DOHH2 (cell line): ENCODE measurements around the gene CHEK1.

Source experiments
- H3F3A ChIP-seq: fragments of 200-600 bp; sonication (generic), shearing (Covaris generic); 2 replicates; pipeline ENCODE4 v1.6.0; 2016; ENCODE audit warnings: antibody characterized with exemption, mild to moderate bottlenecking; ENCODE audit not compliant: control insufficient read depth, insufficient read depth
- H3K27ac ChIP-seq: fragments of 200-600 bp; sonication (generic); 2 replicates; pipeline ENCODE4 v1.5.1; 2014; ENCODE audit warnings: low read depth, mild to moderate bottlenecking, low read length, moderate library complexity
- H3K27me3 ChIP-seq: fragments of 200-600 bp; sonication (generic); 2 replicates; pipeline ENCODE4 v1.6.1; 2014; ENCODE audit warnings: mild to moderate bottlenecking, low read length, mixed read lengths; ENCODE audit not compliant: control insufficient read depth
- H3K36me3 ChIP-seq: fragments of 200-600 bp; sonication (generic); 2 replicates; pipeline ENCODE4 v1.6.1; 2014; ENCODE audit warnings: mild to moderate bottlenecking, low read length, moderate library complexity, mixed read lengths; ENCODE audit not compliant: control insufficient read depth
- H3K4me1 ChIP-seq: fragments of 200-600 bp; sonication (generic); 2 replicates; pipeline ENCODE4 v1.6.1; 2014; ENCODE audit warnings: mild to moderate bottlenecking, low read length, mixed read lengths; ENCODE audit not compliant: control insufficient read depth
- H3K4me2 ChIP-seq: fragments of 200-600 bp; sonication (generic); 2 replicates; pipeline ENCODE4 v1.6.0; 2014; ENCODE audit warnings: mild to moderate bottlenecking, low read length, moderate library complexity
- H3K4me3 ChIP-seq: fragments of 200-600 bp; sonication (generic); 2 replicates; pipeline ENCODE4 v1.5.1; 2014; ENCODE audit warnings: mild to moderate bottlenecking, low read length, mixed read lengths
- H3K79me2 ChIP-seq: fragments of 200-600 bp; sonication (generic); 2 replicates; pipeline ENCODE4 v1.6.1; 2014; ENCODE audit warnings: mild to moderate bottlenecking, low read length, mixed read lengths; ENCODE audit not compliant: control insufficient read depth
- H3K9me2 ChIP-seq: fragments of 200-600 bp; sonication (generic); replicated peaks from 2 replicates; pipeline ENCODE4 v1.6.1; 2014; ENCODE audit warnings: mild to moderate bottlenecking, low read length, mixed read lengths; ENCODE audit not compliant: control insufficient read depth
- H3K9me3 ChIP-seq: fragments of 200-600 bp; sonication (generic); 2 replicates; pipeline ENCODE4 v1.6.1; 2014; ENCODE audit warnings: antibody characterized with exemption, low read length, mixed read lengths; ENCODE audit not compliant: control insufficient read depth, insufficient read depth
- H4K20me1 ChIP-seq: fragments of 200-600 bp; sonication (generic); 2 replicates; pipeline ENCODE4 v1.6.0; 2014; ENCODE audit warnings: low read depth, mild to moderate bottlenecking, antibody characterized with exemption, low read length, moderate library complexity; ENCODE audit not compliant: control insufficient read depth, insufficient read depth
- EZH2phosphoT487 ChIP-seq: fragments of 200-600 bp; sonication (generic); IDR thresholded peaks from 2 replicates; pipeline ENCODE4 v1.6.1; 2017; ENCODE audit warnings: borderline replicate concordance, mild to moderate bottlenecking, antibody characterized with exemption, low read length, moderate library complexity, mixed read lengths
- TF ChIP-seq, protein P1 (sequence below): fragments of 200-600 bp; sonication (generic); IDR thresholded peaks from one replicate; pipeline ENCODE4 v1.5.1; 2014; ENCODE audit warnings: antibody characterized with exemption, mild to moderate bottlenecking, low read depth, low read length; ENCODE audit not compliant: poor library complexity, severe bottlenecking

Gene CHEK1

DNA sequence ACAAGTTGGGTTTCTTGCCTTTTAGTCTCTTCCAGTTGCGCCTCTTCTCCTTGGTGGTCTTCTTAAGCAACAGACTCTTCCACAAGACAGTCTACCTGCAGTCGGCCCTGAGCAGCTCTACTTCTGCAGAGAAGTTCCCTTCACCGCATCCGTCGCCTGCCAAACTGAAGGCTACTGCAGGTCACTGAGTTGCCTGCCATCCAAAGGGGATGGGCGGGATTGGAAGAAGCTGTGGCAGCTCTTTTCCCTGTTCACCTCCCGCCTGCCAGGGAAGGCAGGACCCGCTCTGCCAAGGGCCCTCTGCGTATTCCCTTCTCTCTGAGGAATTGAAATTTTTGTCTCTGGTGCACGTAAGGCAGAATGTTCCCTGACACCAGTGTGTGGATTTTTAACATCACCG lies 41.5 kb upstream of the CHEK1 start:
- Histone ChIP-seq H3K27me3 (no peaks in the 10 kb centered on the region), H3K4me3 (no peak overlapping the region), H4K20me1 (no peaks in the 10 kb centered on the region), H3K79me2 (no peaks in the 10 kb centered on the region), H3K4me2 (no peak overlapping the region), H3F3A (peaks cover 5% of the 10 kb centered on the region; the same call in 1 of the 2 replicates), H3K9me2 (no peaks in the 10 kb centered on the region), H3K9me3 (no peaks in the 10 kb centered on the region), H3K36me3 (peaks cover 57% of the 10 kb centered on the region), H3K27ac (no peak overlapping the region), H3K4me1 (no peaks in the 10 kb centered on the region)
- no peak for TF ChIP-seq EZH2phosphoT487
- TF ChIP-seq, protein P1, sequence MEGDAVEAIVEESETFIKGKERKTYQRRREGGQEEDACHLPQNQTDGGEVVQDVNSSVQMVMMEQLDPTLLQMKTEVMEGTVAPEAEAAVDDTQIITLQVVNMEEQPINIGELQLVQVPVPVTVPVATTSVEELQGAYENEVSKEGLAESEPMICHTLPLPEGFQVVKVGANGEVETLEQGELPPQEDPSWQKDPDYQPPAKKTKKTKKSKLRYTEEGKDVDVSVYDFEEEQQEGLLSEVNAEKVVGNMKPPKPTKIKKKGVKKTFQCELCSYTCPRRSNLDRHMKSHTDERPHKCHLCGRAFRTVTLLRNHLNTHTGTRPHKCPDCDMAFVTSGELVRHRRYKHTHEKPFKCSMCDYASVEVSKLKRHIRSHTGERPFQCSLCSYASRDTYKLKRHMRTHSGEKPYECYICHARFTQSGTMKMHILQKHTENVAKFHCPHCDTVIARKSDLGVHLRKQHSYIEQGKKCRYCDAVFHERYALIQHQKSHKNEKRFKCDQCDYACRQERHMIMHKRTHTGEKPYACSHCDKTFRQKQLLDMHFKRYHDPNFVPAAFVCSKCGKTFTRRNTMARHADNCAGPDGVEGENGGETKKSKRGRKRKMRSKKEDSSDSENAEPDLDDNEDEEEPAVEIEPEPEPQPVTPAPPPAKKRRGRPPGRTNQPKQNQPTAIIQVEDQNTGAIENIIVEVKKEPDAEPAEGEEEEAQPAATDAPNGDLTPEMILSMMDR = no peak

- Histone ChIP-seq H3K9me3 (no peaks in the 10 kb centered on the region), H3K4me1 (no peaks in the 10 kb centered on the region), H3K36me3 (peaks cover 41% of the 10 kb centered on the region), H3K4me3 (no peak overlapping the region), H3K27me3 (no peaks in the 10 kb centered on the region), H3K9me2 (no peaks in the 10 kb centered on the region), H3F3A (peaks cover 5% of the 10 kb centered on the region; the same call in 1 of the 2 replicates), H3K27ac (no peak overlapping the region), H3K79me2 (no peaks in the 10 kb centered on the region), H4K20me1 (no peaks in the 10 kb centered on the region), H3K4me2 (no peak overlapping the region)
- TF ChIP-seq EZH2phosphoT487 = no peak
- TF ChIP-seq, protein P1 = no peak
Measured at GRCh38 chr11:125585487-125585886, 39.5 kb upstream of the CHEK1 start.

GRCh38 chr11:125586623-125587022 lies 38.3 kb upstream of the CHEK1 start:
- no peaks in the 10 kb centered on the region for H3K9me3 ChIP-seq
- H3K4me1 ChIP-seq = peaks cover 7% of the 10 kb centered on the region
- peaks cover 5% of the 10 kb centered on the region; the same call in 1 of the 2 replicates for H3F3A ChIP-seq
- peaks cover 7% of the 10 kb centered on the region for H3K79me2 ChIP-seq
- H3K36me3 ChIP-seq = peaks cover 33% of the 10 kb centered on the region
- no peaks in the 10 kb centered on the region for H3K9me2 ChIP-seq
- no peak overlapping the region for H3K4me3 ChIP-seq
- H3K4me2 ChIP-seq = no peak overlapping the region
- no peaks in the 10 kb centered on the region for H3K27me3 ChIP-seq
- H4K20me1 ChIP-seq = no peaks in the 10 kb centered on the region
- no peak overlapping the region for H3K27ac ChIP-seq
- no peak for TF ChIP-seq EZH2phosphoT487
- TF ChIP-seq, protein P1 = no peak
